NCI-H524 (cell line): ENCODE results near the gene LRRC25.

Experiments
- DNase-seq, 2 experiments: peaks; one replicate each; lab custom pipeline; 2025; lab: John Stamatoyannopoulos, UW

The LRRC25 gene

DNA sequence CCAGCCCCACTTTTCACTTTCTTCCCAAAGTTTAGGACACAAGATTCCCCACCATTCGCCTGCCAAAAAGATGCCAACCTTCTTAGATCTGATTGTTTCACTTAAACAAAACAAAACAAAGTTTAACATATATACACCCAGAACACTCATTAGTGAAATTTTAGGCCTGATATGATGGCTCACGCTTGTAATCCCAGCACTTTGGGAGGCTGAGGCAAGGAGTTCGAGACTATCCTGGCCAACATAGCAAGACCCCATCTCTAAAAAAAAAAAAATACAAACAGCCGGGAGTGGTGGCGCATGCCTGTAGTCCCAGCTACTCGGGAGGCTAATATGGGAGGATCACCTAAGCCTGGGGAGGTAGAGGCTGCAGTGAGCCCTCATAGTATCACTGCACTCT, 52.1 kb downstream of the LRRC25 start:
- no peak for DNase-seq

DNA sequence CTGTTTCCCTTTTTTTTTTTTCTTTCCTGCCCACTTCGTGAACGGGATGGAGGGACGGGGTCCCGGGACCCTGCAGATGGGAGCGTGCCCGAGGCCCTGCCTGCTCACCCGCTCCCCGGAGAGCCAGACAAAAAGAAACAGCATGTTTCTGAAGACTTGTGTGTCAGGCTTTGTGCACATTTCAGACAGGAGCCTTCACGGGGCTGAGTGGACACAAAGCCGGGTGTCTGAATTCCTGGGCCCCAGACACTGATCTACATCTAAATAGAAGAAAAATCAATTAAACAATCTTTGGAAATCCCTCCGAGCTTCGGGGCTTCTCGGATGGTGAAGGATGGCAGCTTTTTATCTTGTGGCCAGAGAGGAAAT, 52.9 kb downstream of the LRRC25 start:
- no peak for DNase-seq

DNA sequence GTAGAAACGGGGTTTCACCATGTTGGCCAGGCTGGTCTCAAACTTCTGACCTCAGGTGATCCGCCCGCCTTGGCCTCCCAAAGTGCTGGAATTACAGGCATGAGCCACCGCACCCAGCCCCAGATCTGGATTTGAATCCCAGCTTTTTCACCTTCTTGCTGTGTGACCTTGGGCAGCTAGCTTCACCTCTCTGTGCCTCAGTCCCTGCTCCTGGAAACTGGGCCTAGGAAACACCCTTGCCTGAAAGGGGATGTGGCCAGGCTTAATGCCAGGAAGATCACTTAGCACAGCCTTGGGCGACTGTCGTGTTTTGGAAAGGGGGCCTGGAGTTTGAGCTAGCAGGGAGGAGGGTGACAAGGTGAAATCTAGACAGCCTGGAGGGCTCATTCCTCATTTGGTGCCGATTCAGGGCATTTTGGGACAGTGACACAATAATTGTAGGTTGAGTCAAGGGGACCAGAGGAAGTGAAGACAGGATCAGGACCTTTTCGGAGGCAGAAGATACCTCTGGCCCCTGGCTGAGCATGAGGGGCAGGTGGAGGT, 55.3 kb downstream of the LRRC25 start:
- no peak for DNase-seq
